GF-D8 (cell line): ENCODE measurements around the gene CHST12.
"Not testable (repeated sequence)": the region's sequence is repeated elsewhere in the genome, so short reads cannot be mapped to it uniquely, and the experiment has no call there.

Experiments
- DNase-seq: peaks from one replicate; lab custom pipeline; 2025; lab: John Stamatoyannopoulos, UW

CHST12 gene

GRCh38 chr7:2435146-2435545, 31.7 kb downstream of the CHST12 start:
- no peak for DNase-seq

- DNase-seq, result no peak
Observed at GRCh38 chr7:2436341-2437104, 33.1 kb downstream of the CHST12 start.

- no peak for DNase-seq
Observed at GRCh38 chr7:2437136-2437535, 33.7 kb downstream of the CHST12 start.

- no peak for DNase-seq
Observed at GRCh38 chr7:2437537-2438148, 34.2 kb downstream of the CHST12 start.

GRCh38 chr7:2438186-2438585, 34.8 kb downstream of the CHST12 start:
- no peak for DNase-seq

GRCh38 chr7:2438775-2439174, 35.4 kb downstream of the CHST12 start:
- DNase-seq, result no peak

- DNase-seq, result no peak
Observed at GRCh38 chr7:2440608-2441245, 37.3 kb downstream of the CHST12 start.

- DNase-seq, result peak; percentile 20
Observed at GRCh38 chr7:2441430-2442058, 38.1 kb downstream of the CHST12 start.

GRCh38 chr7:2443491-2443890, 40.1 kb downstream of the CHST12 start:
- DNase-seq, result no peak

GRCh38 chr7:2444476-2444875, 41.1 kb downstream of the CHST12 start:
- no peak for DNase-seq

GRCh38 chr7:2445047-2445446, 41.6 kb downstream of the CHST12 start:
- DNase-seq, result no peak

- no peak for DNase-seq
Observed at GRCh38 chr7:2445898-2446555, 42.6 kb downstream of the CHST12 start.

- DNase-seq, result no peak
Observed at GRCh38 chr7:2446676-2447075, 43.3 kb downstream of the CHST12 start.

GRCh38 chr7:2450198-2451107, 47.0 kb downstream of the CHST12 start:
- DNase-seq, result no peak

GRCh38 chr7:2451171-2452073, 48.0 kb downstream of the CHST12 start:
- DNase-seq, result peak; percentile 47

- DNase-seq, result peak; percentile 23
Observed at GRCh38 chr7:2452074-2452507, 48.7 kb downstream of the CHST12 start.

GRCh38 chr7:2452643-2453270, 49.3 kb downstream of the CHST12 start:
- DNase-seq, result no peak

GRCh38 chr7:2453849-2454248, 50.4 kb downstream of the CHST12 start:
- not testable (repeated sequence) for DNase-seq

GRCh38 chr7:2459674-2460073, 56.3 kb downstream of the CHST12 start:
- no peak for DNase-seq

GRCh38 chr7:2460188-2460587, 56.8 kb downstream of the CHST12 start:
- DNase-seq, result no peak
